Left colon (tissue), 2 donors: ENCODE data around the gene JMJD1C. TPM values are rescaled to one million over a fixed set of nuclear protein-coding genes. Genes with fewer than 3 reads are reported as not detected.

Experiments
- ATAC-seq: fragments of 200-7000 bp; cut with Tn5 transposase; one replicate; pipeline ENCODE4 v1.9.1; 2020; ENCODE audit warnings: mild to moderate bottlenecking, moderate library complexity
- DNase-seq, 2 donors: peaks; one replicate each; pipeline ENCODE4 v3.0.0-alpha.2; 2020
- intact Hi-C, 2 donors: fragments of 100-400 bp; cut with DNase I in 1 of 2; cut with micrococcal nuclease in 1 of 2; formaldehyde crosslinking; loops; one replicate each; pipeline versions ENCODE4 v1.11.2 to v1.14.0; 2022; cut with DNase I, micrococcal nuclease
- total RNA-seq, 2 donors: library from RNA; stranded (reverse); fragmentation: NEBNext Ultra II Directional; extraction: Animal tissue kit (Norgen Biotek cat#: 25700); gene quantifications; one replicate each; pipeline ENCODE4 v1.2.1, GENCODE V29; 2021
- donor health status: DM: no; HTN: no; CAD: no.
- donor health status: DM: yes; HTN: yes; CAD: no.

The JMJD1C gene
- total RNA-seq, 2 donors from 2014 or later: 56.1 to 75.0 TPM

- ATAC-seq (no peak), DNase-seq (no peak)
- intact Hi-C loops: no loop called here
Observed at GRCh38 chr10:63283093-63283492, 182.7 kb downstream of the JMJD1C start.

- intact Hi-C loops: no loop called here
Observed at GRCh38 chr10:63281967-63282366, 183.8 kb downstream of the JMJD1C start.

GRCh38 chr10:63280386-63280785, 185.4 kb downstream of the JMJD1C start:
- DNase-seq: no peak
- ATAC-seq: no peak
- intact Hi-C loops: no loop called here

More at GRCh38 chr10:63281967-63282366, 183.8 kb downstream of the JMJD1C start:
- ATAC-seq (no peak), DNase-seq (no peak)

GRCh38 chr10:63275094-63275493, 190.7 kb downstream of the JMJD1C start:
- intact Hi-C loops: no loop called here
- ATAC-seq: no peak
- no peak for DNase-seq

- DNase-seq: no peak
- ATAC-seq: no peak
- intact Hi-C loops: no loop called here
Observed at GRCh38 chr10:63273577-63273976, 192.2 kb downstream of the JMJD1C start.

GRCh38 chr10:63268798-63269503, 196.8 kb downstream of the JMJD1C start:
- DNase-seq: peak; percentile 71 to 89
- ATAC-seq: peak; percentile 87
- intact Hi-C loops: loop anchor here in 1 of 2 donors (5.0 kb wide), 1 partner anchor 363 kb away; no protein-coding TSS in a partner anchor

- intact Hi-C loops: loop anchor here in 1 of 2 donors (5.0 kb wide), 1 partner anchor 364 kb away; no protein-coding TSS in a partner anchor
Observed at GRCh38 chr10:63268149-63268797, 197.5 kb downstream of the JMJD1C start.

GRCh38 chr10:63267414-63268148, 198.2 kb downstream of the JMJD1C start:
- peak; percentile 36 for ATAC-seq
- no peak for DNase-seq
- intact Hi-C loops: loop anchor here in 1 of 2 donors (5.0 kb wide), 1 partner anchor 365 kb away; no protein-coding TSS in a partner anchor

More at GRCh38 chr10:63268149-63268797, 197.5 kb downstream of the JMJD1C start:
- ATAC-seq: peak; percentile 38
- no peak for DNase-seq

- DNase-seq: no peak
Observed at GRCh38 chr10:63266391-63267316, 199.1 kb downstream of the JMJD1C start.

GRCh38 chr10:63265683-63266235, 200.0 kb downstream of the JMJD1C start:
- intact Hi-C loops: loop anchor here in 1 of 2 donors (5.0 kb wide), 1 partner anchor 367 kb away; no protein-coding TSS in a partner anchor
- no peak for ATAC-seq

More at GRCh38 chr10:63266391-63267316, 199.1 kb downstream of the JMJD1C start:
- intact Hi-C loops: loop anchor here in 1 of 2 donors (5.0 kb wide), 1 partner anchor 366 kb away; no protein-coding TSS in a partner anchor
- no peak for ATAC-seq

GRCh38 chr10:63265222-63265617, 200.6 kb downstream of the JMJD1C start:
- ATAC-seq: peak; percentile 30
- peak in 1 of 2 donors; percentile 29 for DNase-seq
- intact Hi-C loops: loop anchor here in 1 of 2 donors (5.0 kb wide), 1 partner anchor 367 kb away; no protein-coding TSS in a partner anchor

More at GRCh38 chr10:63265683-63266235, 200.0 kb downstream of the JMJD1C start:
- no peak for DNase-seq

GRCh38 chr10:63264617-63265221, 201.1 kb downstream of the JMJD1C start:
- ATAC-seq (no peak), DNase-seq (no peak)
- intact Hi-C loops: loop anchor here in 1 of 2 donors (5.0 kb wide), 1 partner anchor 368 kb away; no protein-coding TSS in a partner anchor

GRCh38 chr10:63262430-63263073, 203.2 kb downstream of the JMJD1C start:
- no peak for ATAC-seq
- intact Hi-C loops: no loop called here
- DNase-seq: no peak

GRCh38 chr10:63261496-63261895, 204.3 kb downstream of the JMJD1C start:
- ATAC-seq: no peak
- intact Hi-C loops: no loop called here
- DNase-seq: no peak

- intact Hi-C loops: no loop called here
- DNase-seq (no peak), ATAC-seq (peak; percentile 26)
Observed at GRCh38 chr10:63260860-63261251, 204.9 kb downstream of the JMJD1C start.

GRCh38 chr10:63260103-63260859, 205.5 kb downstream of the JMJD1C start:
- intact Hi-C loops: no loop called here
- DNase-seq: no peak
- peak; percentile 41 for ATAC-seq
